ENCODE measurements around the gene ARMC5. TPM values are rescaled to one million over a fixed set of nuclear protein-coding genes. Genes with fewer than 3 reads are reported as not detected.
"Not testable (repeated sequence)": the region's sequence is repeated elsewhere in the genome, so short reads cannot be mapped to it uniquely, and the experiment has no call there.

ARMC5 gene
- total and polyA plus RNA-seq, 3 donors from 2014 or later, result 11.0 to 21.3 (median 19.1) TPM

- TF ChIP-seq CTCF (IDR thresholded peaks at IDR 0.05) (no peak), POLR2A (IDR thresholded peaks at IDR 0.05) (no peak)
- Histone ChIP-seq H3K27me3 (no peaks in the 10 kb centered on the region), H3K27ac (no peak overlapping the region), H3K4me3 (no peak overlapping the region), H3K4me1 (peaks cover 13% of the 10 kb centered on the region), H3K9me3 (no peaks in the 10 kb centered on the region), H3K36me3 (ENCODE audit: low read depth, missing control alignments) (no peaks in the 10 kb centered on the region)
- DNase-seq, result no peak
- WGBS, 2 donors, result 38 to 62% methylated on average over 2 of the region's 2 CpGs
- intact Hi-C loops (cut with DNase I; ENCODE audit: low total_unique reads), result loop anchor here (10.0 kb wide), 1 partner anchor 454 kb away; the partner anchor contains the start of gene HSD3B7
Measured at GRCh38 chr16:31438414-31438813, 20.9 kb upstream of the ARMC5 start.

GRCh38 chr16:31439023-31439422 is 20.3 kb upstream of the ARMC5 start:
- H3K36me3 ChIP-seq (ENCODE audit: low read depth, missing control alignments); H3K27me3 ChIP-seq; H3K27ac ChIP-seq; DNase-seq; H3K4me3 ChIP-seq; H3K9me3 ChIP-seq: not testable (repeated sequence)
- peaks cover 13% of the 10 kb centered on the region for H3K4me1 ChIP-seq
- 66 to 72% methylated on average over 4 of the region's 4 CpGs for WGBS, 2 donors
- intact Hi-C loops (cut with DNase I; ENCODE audit: low total_unique reads), result loop anchor here (10.0 kb wide), 1 partner anchor 454 kb away; the partner anchor contains the start of gene HSD3B7

GRCh38 chr16:31439519-31439918 is 19.8 kb upstream of the ARMC5 start:
- H3K27ac ChIP-seq, result no peak overlapping the region
- DNase-seq, result no peak
- TF ChIP-seq CTCF (IDR thresholded peaks at IDR 0.05) (no peak), POLR2A (IDR thresholded peaks at IDR 0.05) (no peak)
- H3K27me3 ChIP-seq, result no peaks in the 10 kb centered on the region
- no peaks in the 10 kb centered on the region for H3K9me3 ChIP-seq
- 79 to 80% methylated on average over 3 of the region's 3 CpGs for WGBS, 2 donors
- H3K4me3 ChIP-seq, result no peak overlapping the region
- intact Hi-C loops (cut with DNase I; ENCODE audit: low total_unique reads), result loop anchor here (10.0 kb wide), 1 partner anchor 455 kb away; the partner anchor contains the start of gene HSD3B7
- H3K36me3 ChIP-seq (ENCODE audit: low read depth, missing control alignments), result no peaks in the 10 kb centered on the region
- H3K4me1 ChIP-seq, result peaks cover 13% of the 10 kb centered on the region

GRCh38 chr16:31440516-31441184 is 18.7 kb upstream of the ARMC5 start:
- H3K9me3 ChIP-seq, result no peaks in the 10 kb centered on the region
- H3K27ac ChIP-seq, result no peak overlapping the region
- no peaks in the 10 kb centered on the region for H3K36me3 ChIP-seq (ENCODE audit: low read depth, missing control alignments)
- peaks cover 13% of the 10 kb centered on the region for H3K4me1 ChIP-seq
- no peak overlapping the region for H3K4me3 ChIP-seq
- 59 to 60% methylated on average over 4 of the region's 4 CpGs for WGBS, 2 donors
- no peaks in the 10 kb centered on the region for H3K27me3 ChIP-seq
- intact Hi-C loops (cut with DNase I; ENCODE audit: low total_unique reads), result no loop called here
- TF ChIP-seq CTCF (IDR thresholded peaks at IDR 0.05) (no peak), POLR2A (IDR thresholded peaks at IDR 0.05) (no peak)
- no peak for DNase-seq

GRCh38 chr16:31441956-31442355 is 17.3 kb upstream of the ARMC5 start:
- TF ChIP-seq POLR2A (IDR thresholded peaks at IDR 0.05) (no peak), CTCF (IDR thresholded peaks at IDR 0.05) (no peak)
- intact Hi-C loops (cut with DNase I; ENCODE audit: low total_unique reads), result no loop called here
- DNase-seq, result no peak
- Histone ChIP-seq H3K27ac (peak overlapping the region in 1 of 2 donors; percentile 57), H3K36me3 (ENCODE audit: low read depth, missing control alignments) (no peaks in the 10 kb centered on the region), H3K4me1 (peaks cover 13% of the 10 kb centered on the region), H3K9me3 (no peaks in the 10 kb centered on the region), H3K27me3 (no peaks in the 10 kb centered on the region), H3K4me3 (peak overlapping the region; percentile 70 to 86)
- WGBS, 2 donors, result 29 to 45% methylated on average over 28 to 34 of the region's 34 CpGs

- peaks cover 13% of the 10 kb centered on the region for H3K4me1 ChIP-seq
- H3K27me3 ChIP-seq; H3K4me3 ChIP-seq; DNase-seq; H3K36me3 ChIP-seq (ENCODE audit: low read depth, missing control alignments); intact Hi-C loops (cut with DNase I; ENCODE audit: low total_unique reads); H3K9me3 ChIP-seq; H3K27ac ChIP-seq: not testable (repeated sequence)
- 73 to 83% methylated on average over 6 of the region's 6 CpGs for WGBS, 2 donors
Measured at GRCh38 chr16:31445931-31446330, 13.4 kb upstream of the ARMC5 start.
